ENCODE results near the gene IL3.

Gene IL3

GRCh38 chr5:132026516-132027008 lies 33.9 kb upstream of the IL3 start:
- DNase-seq, result no peak

- no peak for DNase-seq
These were observed 33.4 kb upstream of the IL3 start for GRCh38 chr5:132027027-132027426.

GRCh38 chr5:132029609-132030330 lies 30.7 kb upstream of the IL3 start:
- DNase-seq, result no peak

GRCh38 chr5:132030610-132031009 lies 29.8 kb upstream of the IL3 start:
- DNase-seq, result no peak

GRCh38 chr5:132032196-132032595 lies 28.3 kb upstream of the IL3 start:
- no peak for DNase-seq

- DNase-seq, result no peak
These were observed 27.3 kb upstream of the IL3 start for GRCh38 chr5:132033122-132033521.

- DNase-seq, result no peak
These were observed 23.1 kb upstream of the IL3 start for GRCh38 chr5:132037353-132037752.

- peak; percentile 93 for DNase-seq
These were observed 16.2 kb upstream of the IL3 start for GRCh38 chr5:132044207-132044606.

- no peak for DNase-seq
These were observed 13.6 kb upstream of the IL3 start for GRCh38 chr5:132046880-132047299.

- no peak for DNase-seq
These were observed 11.4 kb upstream of the IL3 start for GRCh38 chr5:132049093-132049492.

- DNase-seq, result no peak
These were observed 10.9 kb upstream of the IL3 start for GRCh38 chr5:132049559-132049958.

GRCh38 chr5:132050136-132050535 lies 10.3 kb upstream of the IL3 start:
- peak; percentile 77 for DNase-seq

GRCh38 chr5:132050661-132051552 lies 9.5 kb upstream of the IL3 start:
- no peak for DNase-seq

GRCh38 chr5:132052520-132052919 lies 7.9 kb upstream of the IL3 start:
- no peak for DNase-seq

GRCh38 chr5:132053483-132053882 lies 7.0 kb upstream of the IL3 start:
- DNase-seq, result no peak

- DNase-seq, result no peak
These were observed 6.3 kb upstream of the IL3 start for GRCh38 chr5:132054031-132054696.

GRCh38 chr5:132054697-132055440 lies 5.6 kb upstream of the IL3 start:
- no peak for DNase-seq

GRCh38 chr5:132055441-132055807 lies 5.0 kb upstream of the IL3 start:
- DNase-seq, result no peak

GRCh38 chr5:132055808-132056609 lies 4.4 kb upstream of the IL3 start:
- no peak for DNase-seq

GRCh38 chr5:132056610-132057497 lies 3.6 kb upstream of the IL3 start:
- no peak for DNase-seq
